ENCODE measurements around the gene ANKRD39. TPM values are rescaled to one million over a fixed set of nuclear protein-coding genes. Genes with fewer than 3 reads are reported as not detected.
A peak's percentile ranks its signal among the peaks of the same experiment; 100 is the strongest.

ANKRD39 gene
- total RNA-seq, 1 donor from 2014 or later, result 4.7 TPM

DNA sequence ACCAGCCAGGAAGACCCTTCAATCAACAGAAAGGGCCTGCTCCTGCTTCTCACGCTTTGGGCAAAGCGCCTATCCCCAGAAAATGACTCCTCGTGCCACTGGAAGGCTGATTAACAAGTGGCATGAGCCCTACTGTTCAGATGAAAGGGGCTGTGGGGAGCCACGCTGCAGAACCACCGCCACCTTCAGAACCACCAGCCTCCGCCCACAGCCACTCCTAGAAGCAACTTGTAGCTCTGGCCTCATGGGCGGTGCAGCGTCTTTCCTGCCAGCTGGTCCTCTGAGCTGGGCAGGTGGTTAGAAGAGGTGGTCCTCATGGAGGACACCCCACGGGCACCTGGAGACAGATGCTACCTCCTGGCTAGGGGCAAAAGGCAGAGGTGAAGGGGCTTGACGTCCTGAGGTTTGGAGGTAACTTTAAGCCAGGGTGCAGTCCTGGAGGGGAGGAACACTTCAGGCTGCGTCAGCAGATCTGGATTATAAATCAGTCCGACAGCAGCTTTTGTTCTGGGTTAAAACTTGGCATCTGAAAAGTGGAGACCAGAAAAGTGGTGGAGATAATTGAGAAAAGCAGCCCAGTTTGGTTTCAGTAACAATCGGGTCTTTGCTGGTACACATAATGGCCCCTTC lies 12.9 kb upstream of the ANKRD39 start:
- DNase-seq (ENCODE audit: low read depth), result no peak

DNA sequence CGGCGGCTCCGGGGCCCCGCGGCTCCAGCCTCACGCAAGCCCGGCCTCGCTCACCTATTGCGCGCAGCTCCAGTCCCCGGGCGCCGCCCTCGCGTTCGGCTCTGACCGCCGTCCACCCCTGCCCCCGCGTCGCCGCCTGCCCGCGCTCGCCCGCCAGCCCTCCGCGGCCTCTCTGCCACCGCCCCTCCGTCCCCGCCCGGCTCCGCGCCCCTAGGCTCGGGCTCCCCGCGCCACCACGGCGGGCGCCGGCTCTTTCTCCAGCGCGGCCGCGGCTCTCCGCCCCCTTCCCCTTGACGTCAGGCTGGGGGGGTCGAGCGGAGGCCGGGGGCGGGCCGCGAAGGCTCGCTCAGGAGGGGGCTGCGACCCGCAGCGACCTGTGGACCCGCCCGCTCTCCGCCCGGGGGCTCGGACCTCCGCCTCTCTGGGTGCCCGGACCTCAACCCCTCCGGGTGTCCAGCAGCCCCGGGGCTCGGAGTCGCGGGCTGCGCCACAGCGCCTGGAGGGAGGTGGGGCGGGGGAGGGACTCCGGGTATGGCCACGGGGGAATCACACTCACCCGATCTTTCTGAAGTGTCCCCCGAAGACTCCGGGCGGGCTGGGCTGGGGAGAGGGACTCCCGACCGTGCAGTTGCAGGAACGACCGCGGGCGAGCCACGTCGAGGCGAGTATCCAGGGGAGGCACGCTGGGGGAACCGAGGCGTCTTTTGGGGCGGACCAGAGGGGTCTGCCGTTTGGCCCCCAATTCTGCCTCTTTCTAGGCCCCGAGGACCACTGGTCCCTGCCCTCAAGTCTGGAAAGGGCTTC lies 12.2 kb upstream of the ANKRD39 start, which contains the start of gene SEMA4C:
Gene SEMA4C (minus strand): TSS at position 259 of the 804 bp plus-strand sequence. CDS start 2,194 bp downstream, outside the sequence.
- DNase-seq (ENCODE audit: low read depth), result no peak

DNA sequence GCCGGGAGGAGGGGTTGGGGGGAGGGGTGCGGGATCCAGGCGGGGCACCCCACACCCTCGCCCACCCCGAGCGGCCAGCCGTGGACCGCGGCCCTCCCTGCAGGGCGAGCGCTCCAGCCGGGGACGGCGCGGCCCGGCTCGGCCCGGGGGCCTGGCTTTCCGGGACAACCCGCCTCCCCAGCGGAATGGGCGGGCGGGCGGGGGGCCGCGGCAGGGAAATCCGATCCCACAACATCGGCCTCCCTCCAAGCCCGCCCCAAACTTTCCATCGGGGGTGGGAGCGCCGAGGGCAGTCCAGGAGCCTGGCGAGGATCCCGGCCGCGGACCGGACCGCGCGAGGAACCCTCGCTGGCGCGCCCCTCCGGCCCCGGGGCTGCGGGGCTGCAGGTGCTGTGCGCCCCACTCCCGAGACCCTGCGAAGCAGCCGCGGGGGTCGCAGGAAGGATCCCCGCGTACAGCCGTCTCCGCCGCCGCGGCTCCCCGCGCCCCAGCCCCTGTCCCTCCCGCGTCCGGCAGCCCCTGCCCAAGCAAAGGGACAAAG lies 11.5 kb upstream of the ANKRD39 start:
- DNase-seq (ENCODE audit: low read depth), result peak; percentile 43

DNA sequence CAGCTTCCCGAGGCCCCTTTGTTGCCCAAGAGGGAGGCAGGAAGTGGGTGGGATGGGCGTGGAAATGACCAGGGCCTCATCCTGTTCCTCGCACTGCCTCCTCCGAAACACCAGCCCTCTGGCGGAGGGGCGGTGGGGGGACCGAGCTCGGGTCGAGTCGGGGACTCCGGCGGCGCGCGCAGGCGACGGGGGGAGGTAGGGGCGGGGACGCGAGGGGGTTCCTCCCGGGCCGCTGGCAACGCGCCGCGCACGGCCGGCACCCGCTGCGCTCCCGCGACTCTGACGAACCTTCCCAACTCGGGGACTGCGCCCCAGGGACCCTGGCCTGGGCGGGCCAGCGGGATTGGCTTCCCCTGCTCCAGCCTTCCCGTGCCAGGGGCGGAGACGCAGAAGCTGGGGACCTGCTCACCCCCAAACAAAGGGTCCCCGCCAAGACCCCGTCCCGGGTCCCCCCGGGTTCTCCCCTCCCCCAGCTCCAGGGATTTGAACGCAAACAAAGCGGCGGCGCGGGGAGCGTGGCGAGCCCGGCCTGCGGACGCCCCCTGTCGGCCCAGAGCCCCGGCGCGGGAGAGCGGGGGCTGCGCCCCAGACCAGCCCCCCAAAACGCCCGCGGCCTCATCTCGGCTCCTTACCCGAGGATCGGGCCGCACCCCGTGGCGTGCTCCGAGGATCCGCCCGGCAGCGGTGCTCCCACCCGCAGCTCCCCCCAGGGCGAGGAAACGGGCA lies 10.9 kb upstream of the ANKRD39 start:
- peak; percentile 69 for DNase-seq (ENCODE audit: low read depth)

DNA sequence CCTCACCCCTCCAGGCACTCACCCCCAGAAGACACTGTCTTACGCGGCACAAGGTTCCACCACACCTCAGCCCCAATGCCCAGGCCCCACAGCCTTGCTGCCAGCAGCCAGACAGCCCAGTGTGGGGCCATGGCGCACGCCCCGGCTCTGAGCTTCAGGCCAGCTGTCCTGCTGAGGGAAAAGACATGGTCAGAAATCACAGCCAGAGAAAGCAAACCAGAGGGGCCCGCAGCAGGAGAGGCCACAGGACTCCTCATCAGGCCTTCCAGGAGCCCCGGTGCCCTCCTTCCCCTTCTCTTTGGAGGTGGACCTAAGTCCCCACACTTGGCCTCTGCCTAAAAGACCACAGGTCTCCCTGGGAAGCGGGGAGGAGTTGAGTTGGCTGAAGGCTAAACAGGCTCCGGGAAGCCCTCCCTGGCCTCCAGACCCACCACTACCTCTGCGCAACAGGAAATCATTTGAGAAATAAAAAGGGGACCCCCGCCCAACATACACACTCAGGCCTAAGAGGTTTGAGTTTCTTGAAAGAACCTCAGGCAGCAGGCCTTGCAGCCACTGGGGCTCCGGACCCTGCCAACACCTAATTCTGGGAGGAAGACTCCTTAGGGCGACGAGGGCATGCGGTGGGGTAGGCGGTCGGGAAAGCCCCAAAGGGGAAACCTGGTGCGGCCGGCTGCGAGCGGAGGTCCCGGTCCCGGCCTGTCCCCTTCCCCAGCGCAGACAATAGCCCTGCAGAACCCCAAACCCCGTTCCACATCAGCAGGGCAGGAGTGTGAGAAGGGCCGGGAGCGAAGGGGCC lies 10.1 kb upstream of the ANKRD39 start:
- no peak for DNase-seq (ENCODE audit: low read depth)

DNA sequence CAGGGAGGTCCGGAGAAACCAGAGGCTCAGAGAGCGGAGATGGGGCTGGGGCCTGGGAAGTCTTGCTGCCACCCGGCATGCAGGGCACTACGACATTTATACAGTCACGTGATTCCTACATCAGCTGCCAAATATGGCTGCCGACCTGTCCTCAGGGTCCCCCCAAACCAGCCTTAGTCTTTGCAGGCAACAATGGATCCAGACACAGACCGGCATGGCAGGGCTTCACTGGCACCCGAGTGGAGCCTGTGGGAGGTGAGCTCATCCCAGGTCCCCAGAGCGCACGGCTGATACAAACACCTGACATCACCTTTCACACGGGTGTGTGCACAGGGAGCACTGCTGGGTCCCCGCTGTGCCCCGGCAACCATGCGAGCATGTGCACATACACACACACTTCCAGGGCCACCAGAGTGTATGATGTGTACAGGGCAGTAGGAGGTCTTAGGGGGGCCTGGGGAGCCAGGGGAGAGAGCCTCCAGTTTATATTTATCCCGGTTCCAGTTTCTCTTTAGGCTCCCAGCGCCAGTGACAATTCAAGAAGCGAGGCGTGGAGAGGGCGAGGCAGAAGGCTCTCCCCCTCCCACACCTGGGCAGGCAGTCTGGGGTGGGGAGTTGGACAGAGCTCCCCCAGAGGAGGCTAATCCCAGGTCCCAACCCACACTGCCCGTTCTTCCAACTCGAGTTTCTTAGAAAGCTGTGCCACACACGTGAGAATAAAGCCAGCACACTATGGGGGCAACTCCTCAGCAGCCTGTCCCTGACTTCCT lies 9.4 kb upstream of the ANKRD39 start:
- DNase-seq (ENCODE audit: low read depth), result no peak

- no peak for DNase-seq (ENCODE audit: low read depth)
These were observed 8.8 kb upstream of the ANKRD39 start for GRCh38 chr2:96866586-96866985.

- DNase-seq (ENCODE audit: low read depth), result no peak
These were observed 8.3 kb upstream of the ANKRD39 start for GRCh38 chr2:96866149-96866548.

DNA sequence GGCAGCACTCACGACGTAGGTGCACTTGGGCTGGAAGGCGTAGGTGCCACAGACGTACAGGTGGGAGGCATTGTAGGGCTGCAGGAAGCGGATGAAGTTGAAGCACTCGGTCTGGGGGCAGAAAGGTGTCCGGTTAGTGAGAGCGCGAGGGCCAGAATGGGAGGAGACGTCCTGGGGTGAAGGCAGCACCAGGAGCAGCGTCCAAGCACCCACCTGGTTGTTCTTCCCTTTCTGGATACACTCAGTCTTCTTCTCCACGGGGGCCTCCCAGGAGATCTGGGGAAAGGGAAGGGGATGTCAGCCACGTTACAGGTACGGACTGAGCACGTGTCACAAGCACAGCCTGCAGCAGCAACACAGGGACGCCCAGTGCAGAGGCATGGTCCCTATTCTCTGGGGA lies 7.8 kb upstream of the ANKRD39 start:
- DNase-seq (ENCODE audit: low read depth), result no peak

DNA sequence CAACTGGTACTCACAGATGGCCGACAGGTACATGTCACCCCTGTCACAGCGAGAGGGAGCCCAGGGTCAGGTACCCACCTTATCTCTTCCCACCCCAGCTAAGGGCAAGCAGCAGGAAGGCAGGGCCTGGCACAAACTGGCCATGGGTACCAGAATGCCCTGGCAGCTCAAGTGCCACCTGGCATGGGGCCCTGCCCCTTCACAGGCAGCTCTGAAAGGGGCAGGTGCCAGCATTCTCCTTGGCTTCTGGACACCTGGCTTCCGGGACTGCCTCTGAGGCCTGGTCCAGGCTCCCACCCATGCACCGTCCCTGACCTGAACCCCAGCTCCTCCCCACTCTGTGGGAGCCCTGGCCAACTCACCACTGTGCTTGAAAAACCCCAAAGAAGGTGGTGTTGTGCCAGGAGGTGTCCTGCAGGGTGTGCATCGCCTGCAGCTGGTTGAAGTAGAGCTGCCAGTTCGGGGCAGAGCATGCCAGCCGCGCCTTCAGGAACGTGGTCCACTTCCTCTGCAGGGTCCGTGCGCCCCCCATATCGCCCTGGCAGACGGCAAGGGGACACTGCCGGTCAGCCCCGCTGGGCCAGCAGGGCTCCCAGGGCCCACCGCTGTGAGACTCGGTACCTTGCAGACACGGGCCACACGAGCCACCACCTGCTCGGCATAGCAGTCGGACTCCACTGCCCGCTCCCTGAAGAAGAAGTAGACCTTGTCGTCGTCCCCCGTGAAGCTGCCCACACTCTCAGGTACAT lies 6.7 kb upstream of the ANKRD39 start:
- DNase-seq (ENCODE audit: low read depth), result no peak

- no peak for DNase-seq (ENCODE audit: low read depth)
These were observed 5.9 kb upstream of the ANKRD39 start for GRCh38 chr2:96863575-96864342.

- peak; percentile 17 for DNase-seq (ENCODE audit: low read depth)
These were observed 5.2 kb upstream of the ANKRD39 start for GRCh38 chr2:96863056-96863455.

DNA sequence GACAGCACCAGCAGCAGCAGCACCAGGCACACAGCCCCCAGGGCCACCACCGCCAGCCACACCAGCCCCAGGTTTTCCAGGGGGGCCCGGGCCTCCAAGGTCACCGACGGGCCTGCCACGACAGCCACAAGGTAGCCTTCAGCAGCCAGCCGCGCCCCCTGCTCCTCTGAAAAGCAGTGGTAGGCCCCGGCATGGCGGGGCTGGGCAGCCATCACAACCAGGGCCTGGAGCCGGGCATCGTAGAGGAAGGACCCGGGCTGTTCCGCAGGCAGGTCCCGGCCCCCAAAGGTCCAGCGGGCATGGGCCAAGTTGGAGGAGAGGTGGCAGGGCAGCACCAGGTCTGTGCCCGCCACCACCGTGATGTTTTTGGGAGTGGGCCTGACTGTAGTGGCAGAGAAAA lies 3.3 kb upstream of the ANKRD39 start:
- DNase-seq (ENCODE audit: low read depth), result no peak

- DNase-seq (ENCODE audit: low read depth), result no peak
These were observed 2.5 kb upstream of the ANKRD39 start for GRCh38 chr2:96860065-96861029.

DNA sequence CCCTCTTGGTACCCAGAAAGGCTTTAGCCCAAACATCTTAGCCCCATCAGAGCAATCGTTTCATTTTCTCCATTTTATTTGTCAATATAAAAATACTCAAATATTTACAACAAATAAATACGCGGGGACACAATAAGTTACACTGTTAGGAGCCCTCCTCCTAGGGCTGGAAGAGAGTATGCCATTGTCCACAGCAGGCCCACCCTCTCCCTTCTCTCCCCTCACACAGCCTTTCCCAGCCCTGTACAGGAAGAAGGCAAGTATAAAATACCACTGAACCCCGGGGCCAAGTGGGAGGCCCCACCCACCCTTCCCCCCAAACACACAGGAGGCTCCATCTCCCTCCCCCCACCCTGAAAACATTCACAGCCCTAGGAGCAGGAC lies 1.9 kb upstream of the ANKRD39 start:
- DNase-seq (ENCODE audit: low read depth), result no peak

GRCh38 chr2:96859099-96859649 lies 1.4 kb upstream of the ANKRD39 start:
- DNase-seq (ENCODE audit: low read depth), result no peak

DNA sequence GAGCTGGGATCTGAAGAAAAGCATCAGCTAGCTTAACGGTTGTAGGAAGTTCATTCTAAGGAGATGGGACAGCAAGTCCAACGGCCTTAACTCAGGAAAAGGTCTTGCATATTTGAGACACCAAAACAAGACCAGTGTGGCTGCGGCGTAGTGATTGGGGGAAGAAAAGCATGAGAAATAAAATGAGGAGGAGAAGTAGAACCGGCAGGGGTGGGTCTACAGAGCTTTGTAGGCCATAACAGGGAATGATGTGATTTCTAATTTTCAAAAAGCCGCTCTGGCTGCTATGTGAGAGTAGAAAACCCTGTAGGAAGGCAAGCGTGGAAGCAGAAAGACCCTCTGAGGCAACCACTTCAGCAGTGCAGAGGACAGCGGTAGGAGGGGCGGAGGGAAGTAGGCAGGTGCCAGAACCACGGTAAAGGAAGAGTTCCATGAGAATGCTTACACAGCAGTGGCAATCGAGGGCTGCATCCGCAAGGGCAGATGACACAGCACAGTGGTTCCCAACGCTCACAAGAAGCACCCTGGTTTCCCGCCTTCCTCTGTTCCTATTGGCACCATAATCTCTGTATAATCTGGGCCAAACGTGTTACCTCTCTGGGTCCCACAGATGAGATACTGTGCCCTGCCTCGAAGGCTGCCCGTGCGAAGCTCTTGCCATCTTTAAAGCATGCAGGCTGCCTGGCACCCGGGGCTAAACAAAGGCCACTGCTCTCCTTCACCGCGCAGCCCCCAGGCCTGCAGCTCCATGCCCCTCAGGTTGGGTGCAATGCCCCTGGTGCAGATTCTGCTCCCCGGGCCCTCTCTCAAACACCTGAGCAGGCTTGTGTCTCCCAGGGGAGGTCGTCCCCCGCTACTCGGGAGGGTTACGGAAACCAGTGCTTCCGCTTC lies 795 bp downstream of the ANKRD39 start:
- no peak for DNase-seq (ENCODE audit: low read depth)
